H1 (cell line): ENCODE data around the gene LILRB2. TPM values are rescaled to one million over a fixed set of nuclear protein-coding genes. Genes with fewer than 3 reads are reported as not detected.

Experiments used
- CTCF ChIA-PET: fragments of 300-600 bp; sonication (Branson Sonifier 250); formaldehyde crosslinking; loops from one replicate; lab custom pipeline; 2021; ENCODE audit not compliant: partially characterized antibody; lab: Charles Lee
- POLR2A ChIA-PET: fragments of 300-600 bp; sonication (Branson Sonifier 250); formaldehyde crosslinking; loops from one replicate; lab custom pipeline; 2021; ENCODE audit warnings: inconsistent platforms; ENCODE audit not compliant: partially characterized antibody; lab: Charles Lee
- DNase-seq, 2 experiments: peaks; one replicate each; pipeline versions ENCODE4 v3.0.0 to v3.0.0-alpha.2; 2010 to 2022; ENCODE audit warnings: low spot score in 2 of 2, low read depth in 1 of 2, mixed read lengths in 1 of 2
- FAIRE-seq: peaks from 2 replicates; lab custom pipeline; 2011; peaks lifted over from hg19 to GRCh38; lab: Jason Lieb, UNC
- H2AFZ ChIP-seq: 2 replicates; pipeline ENCODE4 v1.8.1; 2012; ENCODE audit warnings: low read length, inconsistent platforms
- H2AK5ac ChIP-seq: 2 replicates; pipeline ENCODE4 v1.6.1; 2013; ENCODE audit warnings: low read depth, low read length
- H2BK120ac ChIP-seq: replicated peaks from 2 replicates; pipeline ENCODE3; 2013; ENCODE audit warnings: low read depth, low read length, inconsistent platforms
- H2BK12ac ChIP-seq: 2 replicates; pipeline ENCODE4 v1.6.1; 2013; ENCODE audit warnings: low read depth, low read length
- H2BK15ac ChIP-seq: 2 replicates; pipeline ENCODE4 v1.6.1; 2013; ENCODE audit warnings: low read length
- H2BK20ac ChIP-seq: 2 replicates; pipeline ENCODE4 v1.6.1; 2013; ENCODE audit warnings: low read length
- H2BK5ac ChIP-seq: 2 replicates; pipeline ENCODE4 v1.6.1; 2013; ENCODE audit warnings: low read depth, low read length
- H3K14ac ChIP-seq: 2 replicates; pipeline ENCODE4 v1.6.1; 2013; ENCODE audit warnings: inconsistent platforms; ENCODE audit not compliant: insufficient read length
- H3K18ac ChIP-seq: 2 replicates; pipeline ENCODE4 v1.6.1; 2013; ENCODE audit warnings: low read length; ENCODE audit errors: extremely low read depth
- H3K23ac ChIP-seq: 2 replicates; pipeline ENCODE4 v1.6.1; 2013; ENCODE audit warnings: inconsistent platforms; ENCODE audit not compliant: insufficient read length
- H3K23me2 ChIP-seq: 2 replicates; pipeline ENCODE4 v1.6.1; 2013; ENCODE audit warnings: low read depth, low read length
- H3K27ac ChIP-seq: 2 replicates; pipeline ENCODE4 v1.6.1; 2011; ENCODE audit warnings: low read depth, low read length, inconsistent platforms
- H3K27me3 ChIP-seq, 4 experiments: replicated peaks in 1 of 4; 1 replicate in 1 of 4; 2 replicates in 3 of 4; pipeline versions ENCODE4 v1.6.1 to v1.8.1; 2011 to 2013; ENCODE audit warnings: low read length in 3 of 4, mild to moderate bottlenecking in 3 of 4, inconsistent platforms in 2 of 4, mixed read lengths in 2 of 4, moderate library complexity in 1 of 4; ENCODE audit not compliant: control insufficient read depth in 3 of 4, insufficient read depth in 3 of 4; ENCODE audit errors: extremely low read depth in 1 of 4
- H3K36me3 ChIP-seq, 4 experiments: 2 replicates each; pipeline versions ENCODE4 v1.6.1 to v1.8.1; 2011 to 2013; ENCODE audit warnings: mild to moderate bottlenecking in 4 of 4, low read length in 3 of 4, moderate library complexity in 2 of 4, control low read depth in 1 of 4, inconsistent platforms in 1 of 4; ENCODE audit not compliant: insufficient read depth in 4 of 4, control insufficient read depth in 2 of 4
- H3K4ac ChIP-seq: replicated peaks from 2 replicates; pipeline ENCODE3; 2013; ENCODE audit warnings: low read length, low read depth, mixed read lengths, inconsistent platforms; ENCODE audit not compliant: insufficient read length
- H3K4me1 ChIP-seq, 4 experiments: replicated peaks in 1 of 4; 1 replicate in 1 of 4; 2 replicates in 3 of 4; pipeline versions ENCODE4 v1.6.1 to v1.8.1; 2011 to 2013; ENCODE audit warnings: low read length in 3 of 4, inconsistent platforms in 2 of 4, mixed read lengths in 1 of 4; ENCODE audit not compliant: insufficient read depth in 4 of 4, control insufficient read depth in 3 of 4
- H3K4me2 ChIP-seq, 2 experiments: 2 replicates each; pipeline versions ENCODE4 v1.6.1 to v1.8.1; 2011 to 2013; ENCODE audit warnings: low read depth in 2 of 2, low read length in 2 of 2, control low read depth in 1 of 2, inconsistent platforms in 1 of 2, mild to moderate bottlenecking in 1 of 2; ENCODE audit not compliant: insufficient read depth in 1 of 2
- H3K4me3 ChIP-seq, 4 experiments: fragments of 200-600, 300-600 bp in 1 of 4; sonication (generic), shearing (Covaris generic), sonication (Bioruptor Twin) in 1 of 4; 2 replicates each; pipeline versions ENCODE4 v1.5.1 to v1.8.1; 2011 to 2016; ENCODE audit warnings: low read length in 4 of 4, low read depth in 3 of 4, control low read depth in 2 of 4, inconsistent platforms in 2 of 4, mild to moderate bottlenecking in 2 of 4, mixed read lengths in 1 of 4, moderate library complexity in 1 of 4; ENCODE audit not compliant: insufficient read depth in 2 of 4; ENCODE audit errors: extremely low read depth in 1 of 4
- H3K56ac ChIP-seq: replicated peaks from 2 replicates; pipeline ENCODE3; 2013; ENCODE audit warnings: low read depth, mild to moderate bottlenecking, mixed read lengths, low read length, inconsistent platforms; ENCODE audit not compliant: insufficient read length
- H3K79me1 ChIP-seq: 2 replicates; pipeline ENCODE4 v1.6.1; 2013; ENCODE audit warnings: low read depth, low read length, control low read depth
- H3K79me2 ChIP-seq, 2 experiments: 2 replicates each; pipeline versions ENCODE4 v1.6.1 to v1.8.1; 2012 to 2013; ENCODE audit warnings: low read length in 2 of 2, mild to moderate bottlenecking in 2 of 2, inconsistent platforms in 1 of 2; ENCODE audit not compliant: insufficient read depth in 2 of 2, control insufficient read depth in 1 of 2
- H3K9ac ChIP-seq, 4 experiments: replicated peaks in 1 of 4; 1 replicate in 1 of 4; 2 replicates in 3 of 4; pipeline versions ENCODE4 v1.6.1 to v1.8.1; 2011 to 2013; ENCODE audit warnings: low read depth in 3 of 4, low read length in 3 of 4, control low read depth in 2 of 4, mild to moderate bottlenecking in 2 of 4, moderate library complexity in 2 of 4, inconsistent platforms in 1 of 4; ENCODE audit errors: extremely low read depth in 1 of 4
- H3K9me3 ChIP-seq, 2 experiments: 2 replicates each; pipeline versions ENCODE4 v1.6.1 to v1.8.1; 2012 to 2013; ENCODE audit warnings: mild to moderate bottlenecking in 2 of 2, moderate library complexity in 2 of 2, control low read depth in 1 of 2, inconsistent platforms in 1 of 2, low read depth in 1 of 2, low read length in 1 of 2, mixed read lengths in 1 of 2; ENCODE audit not compliant: insufficient read depth in 2 of 2
- H4K20me1 ChIP-seq, 2 experiments: replicated peaks in 1 of 2; 2 replicates each; pipeline versions ENCODE3 to v1.8.1; 2011 to 2013; ENCODE audit warnings: inconsistent platforms in 2 of 2, low read length in 2 of 2, mild to moderate bottlenecking in 1 of 2; ENCODE audit not compliant: insufficient read depth in 2 of 2, control insufficient read depth in 1 of 2
- H4K5ac ChIP-seq: 2 replicates; pipeline ENCODE4 v1.6.1; 2013; ENCODE audit warnings: low read length, low read depth, mixed read lengths, inconsistent platforms; ENCODE audit not compliant: insufficient read length
- H4K8ac ChIP-seq: 2 replicates; pipeline ENCODE4 v1.8.0; 2013; ENCODE audit warnings: mild to moderate bottlenecking, moderate library complexity, low read length, inconsistent platforms; ENCODE audit not compliant: insufficient read depth; ENCODE audit errors: extremely low read depth
- H4K91ac ChIP-seq: replicated peaks from 2 replicates; pipeline ENCODE3; 2013; ENCODE audit warnings: low read length, mixed read lengths, inconsistent platforms; ENCODE audit not compliant: insufficient read length
- ASH2L ChIP-seq: fragments of 200-600, 300-600 bp; sonication (generic); IDR thresholded peaks from one replicate; pipeline ENCODE4 v1.7.1; 2017; ENCODE audit warnings: low read length
- BACH1 ChIP-seq: IDR thresholded peaks from 2 replicates; pipeline ENCODE4 v1.6.1; 2012; ENCODE audit warnings: low read length, improper control_type of control experiment
- GABPA ChIP-seq: IDR thresholded peaks from 2 replicates; pipeline ENCODE4 v1.6.1; 2011; ENCODE audit warnings: mild to moderate bottlenecking, low read length, moderate library complexity, borderline replicate concordance; ENCODE audit not compliant: insufficient read depth
- GTF2F1 ChIP-seq: IDR thresholded peaks from 2 replicates; pipeline ENCODE4 v1.6.1; 2012; ENCODE audit warnings: low read depth, low read length, improper control_type of control experiment, borderline replicate concordance
- MAX ChIP-seq: IDR thresholded peaks from 2 replicates; pipeline ENCODE4 v1.6.1; 2012; ENCODE audit warnings: inconsistent platforms
- NANOG ChIP-seq: IDR thresholded peaks from 2 replicates; pipeline ENCODE4 v1.6.1; 2011; ENCODE audit warnings: low read length, low read depth, mild to moderate bottlenecking, inconsistent platforms; ENCODE audit not compliant: insufficient read depth, poor library complexity, severe bottlenecking
- RBBP5 ChIP-seq: IDR thresholded peaks from 2 replicates; pipeline ENCODE4 v1.7.1; 2012; ENCODE audit warnings: low read depth, mild to moderate bottlenecking, inconsistent platforms, low read length, moderate library complexity, borderline replicate concordance
- RFX5 ChIP-seq: IDR thresholded peaks from 2 replicates; pipeline ENCODE4 v1.6.1; 2011; ENCODE audit warnings: low read depth, low read length, improper control_type of control experiment, borderline replicate concordance
- SIN3A ChIP-seq, 2 experiments: IDR thresholded peaks in 1 of 2; conservative IDR thresholded peaks in 1 of 2; 2 replicates each; pipeline ENCODE4 v1.6.1; 2011 to 2012; ENCODE audit warnings: low read length in 2 of 2, improper control_type of control experiment in 1 of 2, low read depth in 1 of 2, mild to moderate bottlenecking in 1 of 2
- YY1 ChIP-seq: IDR thresholded peaks from 2 replicates; pipeline ENCODE4 v1.6.1; 2011; ENCODE audit warnings: low read depth, mild to moderate bottlenecking, low read length
- WGBS, 2 experiments: shearing (Covaris generic) in 1 of 2; methylation state at CpG; one replicate each; pipeline versions ENCODE4 v1.1.6 to v1.1.7; 2013 to 2015; ENCODE audit warnings: low lambda C conversion rate in 2 of 2, mixed read lengths in 2 of 2, inconsistent platforms in 1 of 2, low coverage in 1 of 2, missing lambda C conversion rate in 1 of 2; ENCODE audit not compliant: insufficient replicate concordance in 2 of 2, insufficient coverage in 1 of 2, insufficient read length in 1 of 2; ENCODE audit errors: extremely low coverage in 1 of 2, missing lambda C conversion rate in 1 of 2; 5-methylcytosine and 5-hydroxymethylcytosine counted together
- polyA plus RNA-seq, 7 experiments: library from polyadenylated mRNA; depleted of rRNA in 3 of 7; stranded (reverse) in 5 of 7; unstranded in 2 of 7; fragments of >200 nt in 5 of 7; fragments of 200-250 nt in 2 of 7; gene quantifications; 1 replicate in 5 of 7; 2 replicates in 1 of 7; 4 replicates in 1 of 7; pipeline versions ENCODE4 v1.2.1 to v1.2.3, GENCODE V29; 2011 to 2013; ENCODE audit warnings: missing spikeins in 2 of 7, mixed read lengths in 2 of 7
- total RNA-seq: library from RNA; stranded (reverse); fragmentation: NEBNext Ultra II Directional; extraction: Animal tissue kit (Norgen Biotek cat#: 25700); gene quantifications from 2 replicates; pipeline ENCODE4 v1.2.1, GENCODE V29; 2021
- TF ChIP-seq, protein P1 (sequence below), 3 experiments: IDR thresholded peaks; 1 replicate in 2 of 3; 2 replicates in 1 of 3; pipeline versions ENCODE4 v1.5.1 to v1.6.1; 2011; ENCODE audit warnings: low read length in 3 of 3, mild to moderate bottlenecking in 3 of 3, inconsistent platforms in 2 of 3, low read depth in 1 of 3, moderate library complexity in 1 of 3; ENCODE audit not compliant: insufficient read depth in 1 of 3; ENCODE audit errors: control extremely low read depth in 1 of 3

Gene LILRB2
- total and polyA plus RNA-seq, 2 of the 8 experiments (the other 6 are each of a cell fraction or from before 2014, with no cell fraction given) = not detected

- Histone ChIP-seq H3K4me1 (peaks cover 0 to 13% (median 1%) of the 10 kb centered on the region in 4 experiments; a peak in 4 of 7 replicates), H3K18ac (no peak overlapping the region), H3K27ac (no peak overlapping the region), H3K23ac (no peak overlapping the region), H2AFZ (no peak overlapping the region), H3K27me3 (no peaks in the 10 kb centered on the region; a peak in 1 of 7 replicates), H4K20me1 (no peaks in the 10 kb centered on the region), H3K79me2 (no peaks in the 10 kb centered on the region), H3K9ac (no peak overlapping the region), H3K4me3 (no peak overlapping the region), H4K5ac (no peak overlapping the region), H3K36me3 (no peaks in the 10 kb centered on the region), H3K23me2 (no peaks in the 10 kb centered on the region), H2AK5ac (no peak overlapping the region), H2BK120ac (no peak overlapping the region), H3K79me1 (no peaks in the 10 kb centered on the region), H4K8ac (no peak overlapping the region), H3K14ac (no peak overlapping the region), H2BK12ac (no peak overlapping the region), H2BK5ac (no peak overlapping the region), H2BK15ac (no peak overlapping the region), H3K56ac (no peak overlapping the region), H4K91ac (no peak overlapping the region), H3K4ac (no peak overlapping the region), H3K9me3 (no peaks in the 10 kb centered on the region), H2BK20ac (no peak overlapping the region), H3K4me2 (no peak overlapping the region)
- FAIRE-seq (no peak), DNase-seq (no peak)
- 81% methylated on average over 8 of the region's 9 CpGs; no CpG with 5 or more reads in 1 of the 2 experiments for WGBS, 2 experiments
- ChIA-PET CTCF (no interaction called here), POLR2A (interaction anchor here (1.0 to 2.2 kb wide), 2 partner anchors 47 to 51 kb away, joined by 4 to 9 read pairs; no protein-coding TSS in a partner anchor)
- TF ChIP-seq MAX = no peak
- TF ChIP-seq GABPA = no peak
- no peak for TF ChIP-seq RFX5
- no peak for TF ChIP-seq YY1
- TF ChIP-seq SIN3A (conservative IDR thresholded peaks at IDR 0.05 in 1 of 2, IDR thresholded peaks at IDR 0.05 in 1 of 2; ENCODE audit: low read depth in 1 of 2, low read length in 2 of 2) = no peak
- no peak for TF ChIP-seq RBBP5
- TF ChIP-seq ASH2L = no peak
- TF ChIP-seq NANOG = no peak
- TF ChIP-seq GTF2F1 = no peak
- TF ChIP-seq, protein P1, sequence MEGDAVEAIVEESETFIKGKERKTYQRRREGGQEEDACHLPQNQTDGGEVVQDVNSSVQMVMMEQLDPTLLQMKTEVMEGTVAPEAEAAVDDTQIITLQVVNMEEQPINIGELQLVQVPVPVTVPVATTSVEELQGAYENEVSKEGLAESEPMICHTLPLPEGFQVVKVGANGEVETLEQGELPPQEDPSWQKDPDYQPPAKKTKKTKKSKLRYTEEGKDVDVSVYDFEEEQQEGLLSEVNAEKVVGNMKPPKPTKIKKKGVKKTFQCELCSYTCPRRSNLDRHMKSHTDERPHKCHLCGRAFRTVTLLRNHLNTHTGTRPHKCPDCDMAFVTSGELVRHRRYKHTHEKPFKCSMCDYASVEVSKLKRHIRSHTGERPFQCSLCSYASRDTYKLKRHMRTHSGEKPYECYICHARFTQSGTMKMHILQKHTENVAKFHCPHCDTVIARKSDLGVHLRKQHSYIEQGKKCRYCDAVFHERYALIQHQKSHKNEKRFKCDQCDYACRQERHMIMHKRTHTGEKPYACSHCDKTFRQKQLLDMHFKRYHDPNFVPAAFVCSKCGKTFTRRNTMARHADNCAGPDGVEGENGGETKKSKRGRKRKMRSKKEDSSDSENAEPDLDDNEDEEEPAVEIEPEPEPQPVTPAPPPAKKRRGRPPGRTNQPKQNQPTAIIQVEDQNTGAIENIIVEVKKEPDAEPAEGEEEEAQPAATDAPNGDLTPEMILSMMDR (IDR thresholded peaks at IDR 0.05; ENCODE audit: control extremely low read depth in 1 of 3, insufficient read depth in 1 of 3, low read depth in 1 of 3, low read length in 3 of 3) = no peak
- TF ChIP-seq BACH1 = no peak
Observed at GRCh38 chr19:54252243-54252642, 28.7 kb downstream of the LILRB2 start.
